Heart left ventricle (tissue), 13 donors: ENCODE results near the gene NOTCH4.

Experiments used
- CTCF ChIP-seq, 12 donors: fragments of 200-600 bp; sonication (generic) in 4 of 12; IDR thresholded peaks; one replicate each; pipeline versions ENCODE4 v1.5.0 to v1.8.0; 2018 to 2022; ENCODE audit warnings: antibody characterized with exemption in 12 of 12, mild to moderate bottlenecking in 5 of 12
- POLR2A ChIP-seq, 2 donors: fragments of 450-650 bp; IDR thresholded peaks; one replicate each; pipeline ENCODE4 v1.6.1; 2017; ENCODE audit warnings: antibody characterized with exemption in 2 of 2, mild to moderate bottlenecking in 2 of 2, moderate library complexity in 2 of 2
- donor health status: ischemic (EF 13 %, LVEDD 7.1; RV severe dilation, severe dysfunction).
- donor health status: DM: no; HTN: yes; CAD: no.
- donor health status: DM: no; HTN: no; CAD: no.
- donor health status: ischemic (EF 25% LVEDD 6.9; RV normal size, moderate dysfunction).
- donor health status: ischemic (EF 25% LVEDD 5.7; RV mildly dilated, moderate dysfunction).
- donor health status: ischemic (EF 35%, LVEDD 5.7; RV mildly dilated, moderate dysfunction).
- donor health status: nonischemic (EF 11% LVEDD 7.7; RV severe dilation, severe dysfunction).
- donor health status: DM: yes; HTN: yes; CAD: no.
- donor health status: PGD.
- donor health status: ischemic (EF 29% LVEDD 5.4; RV normal size, mild dysfunction).
- donor health status: nonischemic (EF 23%, LVEDD 6.1; RV moderate dilation, normal function).

- TF ChIP-seq CTCF (IDR thresholded peaks at IDR 0.05) = no peak
- TF ChIP-seq POLR2A (IDR thresholded peaks at IDR 0.05) = peak in 1 of 2 donors; percentile 38
Observed at GRCh38 chr6:32223258-32224235, at the start of gene NOTCH4.
